Measurements from ENCODE around the gene KLHL10.

The KLHL10 gene

DNA sequence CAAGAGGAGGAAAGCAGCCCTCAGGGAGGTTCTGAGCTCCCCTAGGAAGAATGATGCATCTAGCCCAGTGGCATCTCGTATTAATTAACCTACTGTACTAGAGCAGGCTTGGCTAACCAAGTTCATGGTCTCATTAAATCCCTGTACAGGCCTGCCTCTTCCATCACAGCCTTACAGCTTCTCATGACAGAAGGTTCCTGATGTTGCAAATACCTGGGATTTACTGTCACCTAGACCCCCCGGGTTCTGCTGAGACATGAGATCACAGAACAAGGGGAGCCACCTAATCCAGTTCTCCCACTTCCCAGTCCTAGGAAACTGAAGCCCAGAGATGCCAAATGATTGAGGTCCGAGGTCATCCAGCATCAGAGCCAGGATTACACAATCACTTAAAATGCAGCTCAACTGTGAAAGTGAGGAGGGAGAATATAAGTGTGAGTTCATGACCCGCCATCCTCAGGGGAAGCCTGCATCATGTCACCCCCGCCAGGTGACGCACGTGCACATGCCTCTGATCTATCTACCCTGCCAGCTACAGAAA, 57.2 kb downstream of the KLHL10 start:
- no peak overlapping the region for H3K9ac ChIP-seq (ENCODE audit: low read length)
- H3K36me3 ChIP-seq (ENCODE audit: insufficient read depth, low read length), result peaks cover 94% of the 10 kb centered on the region
- H3F3A ChIP-seq (ENCODE audit: insufficient read depth, low read length), result no peaks in the 10 kb centered on the region
- H3K27me3 ChIP-seq (ENCODE audit: insufficient read depth, low read length), result no peaks in the 10 kb centered on the region
- no peaks in the 10 kb centered on the region for H3K4me1 ChIP-seq (ENCODE audit: insufficient read depth, low read length, severe bottlenecking)
- H4K20me1 ChIP-seq (ENCODE audit: insufficient read depth, low read length), result no peaks in the 10 kb centered on the region
- no peaks in the 10 kb centered on the region for H3K79me2 ChIP-seq (ENCODE audit: insufficient read depth, low read length)
- no peaks in the 10 kb centered on the region for H3K9me3 ChIP-seq (ENCODE audit: low read length)
- no peak overlapping the region for H3K4me3 ChIP-seq (ENCODE audit: low read depth, low read length, poor library complexity, severe bottlenecking)
- no peak overlapping the region for H2AFZ ChIP-seq (ENCODE audit: low read length)
- TF ChIP-seq CTCF (IDR thresholded peaks at IDR 0.05; ENCODE audit: low read length) (no peak), EZH2 (IDR thresholded peaks at IDR 0.05; ENCODE audit: borderline replicate concordance, low read length) (no peak)
- no peak overlapping the region for H3K4me2 ChIP-seq (ENCODE audit: low read length)
- H3K27ac ChIP-seq (ENCODE audit: low read depth, low read length, poor library complexity, severe bottlenecking), result no peak overlapping the region
- H3K9me2 ChIP-seq (ENCODE audit: low read depth, low read length), result no peaks in the 10 kb centered on the region

DNA sequence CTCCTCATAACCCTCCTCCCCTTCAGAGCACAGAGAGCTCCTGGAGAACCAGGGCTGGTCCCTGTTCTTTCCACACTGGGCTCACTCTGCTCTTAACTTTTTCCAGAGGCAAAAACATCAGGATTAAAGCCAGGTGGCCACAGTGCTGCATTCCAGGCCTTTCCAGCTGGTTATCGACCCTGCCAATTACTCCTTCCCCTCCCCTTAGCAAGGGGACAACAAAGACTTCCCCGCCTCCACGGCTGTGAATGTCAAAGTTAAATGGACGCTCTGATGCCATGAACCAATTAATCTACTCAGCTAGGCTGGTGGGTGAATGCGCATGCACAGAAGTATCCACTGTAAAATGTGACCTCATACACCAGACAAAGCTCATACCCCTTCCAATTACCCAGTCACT, 58.0 kb downstream of the KLHL10 start:
- no peaks in the 10 kb centered on the region for H3K27me3 ChIP-seq (ENCODE audit: insufficient read depth, low read length)

GRCh38 chr17:41896726-41897125, 59.1 kb downstream of the KLHL10 start:
- Histone ChIP-seq H3K4me2 (ENCODE audit: low read length) (no peak overlapping the region), H3K4me1 (ENCODE audit: insufficient read depth, low read length, severe bottlenecking) (no peaks in the 10 kb centered on the region), H3K4me3 (ENCODE audit: low read depth, low read length, poor library complexity, severe bottlenecking) (no peak overlapping the region), H2AFZ (ENCODE audit: low read length) (no peak overlapping the region), H3K27me3 (ENCODE audit: insufficient read depth, low read length) (no peaks in the 10 kb centered on the region), H3K9me2 (ENCODE audit: low read depth, low read length) (no peaks in the 10 kb centered on the region), H3K27ac (ENCODE audit: low read depth, low read length, poor library complexity, severe bottlenecking) (no peak overlapping the region), H3K36me3 (ENCODE audit: insufficient read depth, low read length) (peaks cover 98% of the 10 kb centered on the region), H3K9me3 (ENCODE audit: low read length) (no peaks in the 10 kb centered on the region), H3K79me2 (ENCODE audit: insufficient read depth, low read length) (no peaks in the 10 kb centered on the region), H3K9ac (ENCODE audit: low read length) (no peak overlapping the region), H3F3A (ENCODE audit: insufficient read depth, low read length) (no peaks in the 10 kb centered on the region), H4K20me1 (ENCODE audit: insufficient read depth, low read length) (no peaks in the 10 kb centered on the region)
- TF ChIP-seq CTCF (IDR thresholded peaks at IDR 0.05; ENCODE audit: low read length) (no peak), EZH2 (IDR thresholded peaks at IDR 0.05; ENCODE audit: borderline replicate concordance, low read length) (no peak)

More for the DNA sequence above, 58.0 kb downstream of the KLHL10 start:
- no peaks in the 10 kb centered on the region for H3K79me2 ChIP-seq (ENCODE audit: insufficient read depth, low read length)
- no peak overlapping the region for H3K4me3 ChIP-seq (ENCODE audit: low read depth, low read length, poor library complexity, severe bottlenecking)
- H3K27ac ChIP-seq (ENCODE audit: low read depth, low read length, poor library complexity, severe bottlenecking), result no peak overlapping the region
- TF ChIP-seq EZH2 (IDR thresholded peaks at IDR 0.05; ENCODE audit: borderline replicate concordance, low read length) (no peak), CTCF (IDR thresholded peaks at IDR 0.05; ENCODE audit: low read length) (no peak)
- no peaks in the 10 kb centered on the region for H3K9me3 ChIP-seq (ENCODE audit: low read length)
- H4K20me1 ChIP-seq (ENCODE audit: insufficient read depth, low read length), result no peaks in the 10 kb centered on the region
- no peaks in the 10 kb centered on the region for H3K9me2 ChIP-seq (ENCODE audit: low read depth, low read length)
- no peaks in the 10 kb centered on the region for H3K4me1 ChIP-seq (ENCODE audit: insufficient read depth, low read length, severe bottlenecking)
- no peaks in the 10 kb centered on the region for H3F3A ChIP-seq (ENCODE audit: insufficient read depth, low read length)
- H3K4me2 ChIP-seq (ENCODE audit: low read length), result no peak overlapping the region
- H3K36me3 ChIP-seq (ENCODE audit: insufficient read depth, low read length), result peaks cover 96% of the 10 kb centered on the region
- no peak overlapping the region for H3K9ac ChIP-seq (ENCODE audit: low read length)
- no peak overlapping the region for H2AFZ ChIP-seq (ENCODE audit: low read length)
